Neural progenitor cell (in vitro differentiated cells): ENCODE measurements around the gene CALHM3.
"Not testable (repeated sequence)": the region's sequence is repeated elsewhere in the genome, so short reads cannot be mapped to it uniquely, and the experiment has no call there.

ENCODE experiments used
- CTCF ChIP-seq: fragments of 200-600 bp; sonication (generic); IDR thresholded peaks from 2 replicates; pipeline ENCODE4 v1.5.1; 2017; ENCODE audit warnings: antibody characterized with exemption, mild to moderate bottlenecking
- EZH2 ChIP-seq: fragments of 200-600 bp; sonication (generic); IDR thresholded peaks from 2 replicates; pipeline ENCODE4 v1.6.1; 2017; ENCODE audit warnings: antibody characterized with exemption, mild to moderate bottlenecking, moderate library complexity

DNA sequence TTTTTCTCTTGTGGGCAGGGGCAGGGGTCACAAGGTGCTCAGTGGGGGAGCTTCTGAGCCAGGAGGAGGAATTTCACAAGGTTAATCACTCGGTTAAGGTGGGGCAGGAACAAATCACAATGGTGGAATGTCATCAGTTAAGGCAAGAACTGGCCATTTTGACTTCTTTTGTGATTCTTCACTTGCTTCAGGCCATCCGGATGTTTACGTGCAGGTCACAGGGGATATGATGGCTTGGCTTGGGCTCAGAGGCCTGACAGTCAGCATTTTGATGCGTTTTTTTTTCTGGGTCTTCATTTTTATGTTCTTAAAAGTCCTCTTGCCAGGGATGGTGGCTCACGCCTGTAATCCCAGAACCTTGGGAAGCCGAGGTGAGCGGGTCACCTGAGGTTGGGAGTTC, 43.0 kb upstream of the CALHM3 start:
- not testable (repeated sequence) for TF ChIP-seq CTCF, EZH2
